ENCODE data around the gene GLMN.

- TF ChIP-seq REST (IDR thresholded peaks at IDR 0.05; ENCODE audit: insufficient read depth in 1 of 2, low read depth in 2 of 2, low read length in 1 of 2) (no peak), CTCF (IDR thresholded peaks at IDR 0.05) (no peak)
Measured at GRCh38 chr1:92244376-92244775, 54.4 kb downstream of the GLMN start.
